Parathyroid adenoma (tissue), 2 donors: ENCODE measurements around the gene GP1BA.

ENCODE experiments used
- H2AFZ ChIP-seq: fragments of 300-600 bp; sonication (generic); one replicate; pipeline ENCODE4 v1.7.0; 2017; ENCODE audit warnings: antibody characterized with exemption, mild to moderate bottlenecking
- H3K27ac ChIP-seq: fragments of 300-600 bp; sonication (generic); one replicate; pipeline ENCODE4 v1.7.0; 2017
- H3K27me3 ChIP-seq: fragments of 300-600 bp; sonication (generic); one replicate; pipeline ENCODE4 v1.7.0; 2017; ENCODE audit warnings: low read length; ENCODE audit not compliant: control insufficient read depth, insufficient read depth
- H3K36me3 ChIP-seq: fragments of 300-600 bp; sonication (generic); one replicate; pipeline ENCODE4 v1.7.0; 2017; ENCODE audit warnings: low read length; ENCODE audit not compliant: control insufficient read depth, insufficient read depth
- H3K4me1 ChIP-seq: fragments of 300-600 bp; sonication (generic); one replicate; pipeline ENCODE4 v1.7.0; 2017; ENCODE audit warnings: control low read depth
- H3K4me2 ChIP-seq: fragments of 300-600 bp; sonication (generic); one replicate; pipeline ENCODE4 v1.7.0; 2017; ENCODE audit warnings: low read length
- H3K4me3 ChIP-seq: fragments of 300-600 bp; sonication (generic); one replicate; pipeline ENCODE4 v1.7.0; 2017; ENCODE audit warnings: low read depth, low read length
- H3K79me2 ChIP-seq: fragments of 300-600 bp; sonication (generic); one replicate; pipeline ENCODE4 v1.7.0; 2017; ENCODE audit warnings: control low read depth
- H3K9ac ChIP-seq: fragments of 300-600 bp; sonication (generic); one replicate; pipeline ENCODE4 v1.7.0; 2017; ENCODE audit warnings: mild to moderate bottlenecking
- H3K9me3 ChIP-seq: fragments of 300-600 bp; sonication (generic); one replicate; pipeline ENCODE4 v1.7.0; 2017; ENCODE audit warnings: low read length; ENCODE audit not compliant: control insufficient read depth
- TF ChIP-seq, protein P1 (sequence below): fragments of 300-600 bp; sonication (generic); IDR thresholded peaks from one replicate; pipeline ENCODE4 v1.7.0; 2017; ENCODE audit warnings: antibody characterized with exemption, mild to moderate bottlenecking
- donor health status: primary hyperparathyroidism.

Gene GP1BA

DNA sequence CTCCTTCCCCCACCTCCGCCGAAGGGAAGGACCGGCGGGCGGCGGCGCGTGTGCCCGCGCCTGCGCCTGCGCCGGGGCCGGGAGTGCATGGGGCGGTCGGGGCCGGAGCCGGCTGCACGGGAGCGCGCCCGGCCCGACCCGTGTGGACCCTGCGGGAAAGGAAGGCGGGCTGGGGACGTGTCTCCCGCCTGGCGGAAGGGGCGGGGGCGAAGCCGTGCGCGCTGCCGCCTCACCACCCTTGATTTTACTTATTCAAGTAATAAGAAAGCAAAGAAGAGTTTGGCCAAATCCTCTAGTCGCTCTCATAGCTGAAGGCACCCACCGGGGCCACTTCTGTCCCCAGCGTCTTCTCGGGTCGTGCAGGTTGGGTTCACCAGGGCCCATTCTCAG is 16.8 kb downstream of the GP1BA start:
- Histone ChIP-seq H3K4me1 (peaks cover 11% of the 10 kb centered on the region), H3K27ac (peak overlapping the region; percentile 92), H3K4me3 (peak overlapping the region; percentile 98), H2AFZ (peak overlapping the region; percentile 92), H3K79me2 (peaks cover 4% of the 10 kb centered on the region), H3K27me3 (no peaks in the 10 kb centered on the region), H3K36me3 (no peaks in the 10 kb centered on the region), H3K9ac (no peak overlapping the region), H3K4me2 (peak overlapping the region; percentile 79), H3K9me3 (no peaks in the 10 kb centered on the region)
- TF ChIP-seq, protein P1, sequence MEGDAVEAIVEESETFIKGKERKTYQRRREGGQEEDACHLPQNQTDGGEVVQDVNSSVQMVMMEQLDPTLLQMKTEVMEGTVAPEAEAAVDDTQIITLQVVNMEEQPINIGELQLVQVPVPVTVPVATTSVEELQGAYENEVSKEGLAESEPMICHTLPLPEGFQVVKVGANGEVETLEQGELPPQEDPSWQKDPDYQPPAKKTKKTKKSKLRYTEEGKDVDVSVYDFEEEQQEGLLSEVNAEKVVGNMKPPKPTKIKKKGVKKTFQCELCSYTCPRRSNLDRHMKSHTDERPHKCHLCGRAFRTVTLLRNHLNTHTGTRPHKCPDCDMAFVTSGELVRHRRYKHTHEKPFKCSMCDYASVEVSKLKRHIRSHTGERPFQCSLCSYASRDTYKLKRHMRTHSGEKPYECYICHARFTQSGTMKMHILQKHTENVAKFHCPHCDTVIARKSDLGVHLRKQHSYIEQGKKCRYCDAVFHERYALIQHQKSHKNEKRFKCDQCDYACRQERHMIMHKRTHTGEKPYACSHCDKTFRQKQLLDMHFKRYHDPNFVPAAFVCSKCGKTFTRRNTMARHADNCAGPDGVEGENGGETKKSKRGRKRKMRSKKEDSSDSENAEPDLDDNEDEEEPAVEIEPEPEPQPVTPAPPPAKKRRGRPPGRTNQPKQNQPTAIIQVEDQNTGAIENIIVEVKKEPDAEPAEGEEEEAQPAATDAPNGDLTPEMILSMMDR: no peak

DNA sequence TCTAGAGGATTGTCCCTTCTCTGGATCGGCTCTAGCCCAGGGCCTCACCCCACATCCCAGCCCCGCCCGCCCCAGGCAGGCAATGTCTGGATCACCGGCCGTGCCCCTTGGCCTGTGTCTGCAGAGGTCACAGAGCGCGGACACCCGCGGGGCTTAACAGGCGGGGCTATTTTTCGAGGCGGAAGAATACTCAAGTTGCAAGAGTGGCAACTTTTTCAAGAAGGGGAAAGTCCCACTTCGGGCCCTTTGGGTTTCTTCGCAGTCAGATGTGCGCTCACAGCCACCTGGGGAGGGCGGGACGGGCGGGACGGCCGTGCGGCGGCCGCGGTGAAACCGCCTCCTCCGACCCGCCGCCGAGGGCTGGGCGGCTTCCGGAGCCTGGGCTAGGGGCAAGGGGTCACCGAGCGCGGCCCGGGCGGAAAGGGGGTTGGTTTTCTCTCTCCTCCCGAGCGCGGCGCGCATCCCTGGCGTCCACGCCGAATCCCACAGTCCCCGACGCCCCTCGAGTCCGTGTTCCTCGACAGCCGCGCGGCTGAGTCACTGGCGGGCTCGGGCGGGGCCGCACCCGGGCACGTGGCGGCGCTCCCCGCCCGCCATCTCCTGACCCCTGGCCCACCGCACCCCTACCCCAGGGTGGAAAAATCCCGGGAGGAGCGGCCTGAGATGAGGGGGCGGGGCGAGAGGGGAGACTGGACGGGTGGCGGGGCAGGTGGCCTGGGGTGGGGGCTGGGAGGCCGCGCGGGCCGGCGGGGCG is 17.4 kb downstream of the GP1BA start:
- peak overlapping the region; percentile 79 for H3K4me2 ChIP-seq
- no peak overlapping the region for H3K9ac ChIP-seq
- H2AFZ ChIP-seq: peak overlapping the region; percentile 92
- H3K36me3 ChIP-seq: no peaks in the 10 kb centered on the region
- peak overlapping the region; percentile 98 for H3K4me3 ChIP-seq
- no peaks in the 10 kb centered on the region for H3K27me3 ChIP-seq
- H3K9me3 ChIP-seq: no peaks in the 10 kb centered on the region
- peaks cover 4% of the 10 kb centered on the region for H3K79me2 ChIP-seq
- TF ChIP-seq, protein P1: no peak
- H3K27ac ChIP-seq: peak overlapping the region; percentile 92
- peaks cover 11% of the 10 kb centered on the region for H3K4me1 ChIP-seq

DNA sequence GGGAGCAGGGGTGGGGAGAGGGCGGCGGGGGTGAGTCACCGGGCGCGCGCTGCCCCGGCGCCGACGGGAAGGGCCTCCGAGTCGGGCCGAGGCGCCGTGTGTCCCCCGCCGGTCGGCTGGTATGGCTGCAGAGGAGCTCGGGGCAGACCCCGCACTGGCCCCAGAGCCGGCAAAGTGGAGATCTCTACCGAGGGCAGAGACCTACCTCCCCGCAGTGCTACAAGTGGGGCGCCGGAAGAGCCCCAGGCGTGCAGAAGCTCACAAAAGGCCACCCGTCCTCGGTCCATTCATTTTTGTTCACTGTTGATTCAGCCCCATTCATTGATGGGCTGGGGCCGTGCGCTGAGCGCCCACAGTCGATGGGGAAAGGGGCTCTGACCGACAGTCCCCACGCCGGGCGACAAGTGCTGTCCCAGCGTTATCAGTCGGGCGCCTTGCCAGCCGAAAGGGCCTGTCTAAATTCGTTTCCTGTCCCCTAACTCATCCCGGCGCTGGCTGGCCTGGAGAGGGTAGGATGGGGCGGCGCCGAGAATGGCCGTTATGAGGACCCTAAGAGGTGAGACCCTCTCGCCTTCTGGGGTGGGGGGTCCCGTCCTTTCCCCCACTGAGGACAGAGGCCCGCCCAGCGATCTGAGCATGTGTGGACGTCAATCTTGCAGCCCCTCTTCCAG is 18.1 kb downstream of the GP1BA start:
- Histone ChIP-seq H3K4me2 (peak overlapping the region; percentile 79), H3K4me1 (peaks cover 8% of the 10 kb centered on the region), H3K27me3 (no peaks in the 10 kb centered on the region), H3K27ac (peak overlapping the region; percentile 51), H3K9me3 (no peaks in the 10 kb centered on the region), H2AFZ (peak overlapping the region; percentile 79), H3K9ac (no peak overlapping the region), H3K79me2 (peaks cover 4% of the 10 kb centered on the region), H3K36me3 (no peaks in the 10 kb centered on the region), H3K4me3 (peak overlapping the region; percentile 50)
- TF ChIP-seq, protein P1: no peak

DNA sequence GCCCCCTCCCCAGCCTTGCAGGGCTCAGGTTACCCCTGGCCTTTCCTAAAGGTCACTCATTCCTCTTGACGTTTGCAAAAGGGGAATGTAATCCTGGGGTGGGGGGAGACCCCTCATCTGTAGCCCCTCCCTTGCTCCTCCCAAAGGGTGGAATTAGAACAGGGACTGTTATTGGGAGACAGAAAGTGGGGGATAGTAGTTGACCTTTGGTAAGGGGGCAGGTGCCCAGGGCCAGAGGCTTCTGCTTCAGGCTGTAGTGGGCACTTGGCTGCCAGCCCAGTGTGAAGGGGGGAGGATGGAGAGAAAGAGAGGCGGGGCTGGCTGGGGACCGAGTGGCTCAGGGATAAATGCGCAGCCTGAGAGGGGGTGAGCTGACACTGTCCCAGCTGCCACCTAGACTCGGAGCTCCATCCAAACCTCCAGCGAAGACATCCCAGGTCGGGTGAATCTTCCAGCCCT is 18.7 kb downstream of the GP1BA start, which contains the start of gene ENO3:
ENO3 (plus strand) TSS at position 374 of the 459 bp plus-strand sequence. CDS start 711 bp downstream, outside the sequence.
- Histone ChIP-seq H3K9ac (no peak within 1 kb of the TSS), H3K79me2 (peaks cover 4% of the 10 kb centered on the region), H3K9me3 (no peaks in the 10 kb centered on the region), H3K36me3 (no peaks in the 10 kb centered on the region), H3K4me1 (peaks cover 6% of the 10 kb centered on the region), H3K4me2 (peak within 1 kb of the TSS; percentile 79), H2AFZ (peak within 1 kb of the TSS; percentile 79), H3K27ac (peak within 1 kb of the TSS; percentile 51), H3K27me3 (no peaks in the 10 kb centered on the region), H3K4me3 (peak within 1 kb of the TSS; percentile 50)
- TF ChIP-seq, protein P1: no peak
